Pancreas (tissue), 10 donors: ENCODE data around the gene TMEM187. TPM values are rescaled to one million over a fixed set of nuclear protein-coding genes. Genes with fewer than 3 reads are reported as not detected.
A peak's percentile ranks its signal among the peaks of the same experiment; 100 is the strongest.

Experiments used
- ATAC-seq, 4 donors: fragments of 200-7000 bp; cut with Tn5 transposase; one replicate each; pipeline versions ENCODE4 v1.8.0 to v1.9.1; 2020; ENCODE audit warnings: mild to moderate bottlenecking in 4 of 4, moderate library complexity in 4 of 4
- DNase-seq, 6 donors: peaks; one replicate each; pipeline ENCODE4 v3.0.0-alpha.2; 2020
- FAIRE-seq: peaks from 2 replicates; lab custom pipeline; 2012; peaks lifted over from hg19 to GRCh38; lab: Jason Lieb, UNC
- H3K27ac ChIP-seq, 4 donors: fragments of 200-600 bp; sonication (generic); 1 replicate in 3 of 4; 2 replicates in 1 of 4; pipeline versions ENCODE4 v1.5.0 to v1.8.0; 2020
- H3K27me3 ChIP-seq, 4 donors: fragments of 200-600 bp; one replicate each; pipeline ENCODE4 v1.8.0; 2021
- H3K36me3 ChIP-seq, 3 donors: fragments of 200-600 bp; sonication (generic) in 1 of 3; one replicate each; pipeline versions ENCODE4 v1.5.0 to v1.8.0; 2020 to 2021
- H3K4me1 ChIP-seq, 3 donors: fragments of 200-600 bp; one replicate each; pipeline ENCODE4 v1.8.0; 2021
- H3K4me3 ChIP-seq, 4 donors: fragments of 200-600 bp; sonication (generic) in 2 of 4; one replicate each; pipeline versions ENCODE4 v1.5.0 to v1.8.0; 2020 to 2021
- H3K9me3 ChIP-seq, 4 donors: fragments of 200-600 bp; one replicate each; pipeline ENCODE4 v1.8.0; 2021
- WGBS, 2 donors: extraction: QIAGEN DNeasy Blood & Tissue Kit; methylation state at CpG; one replicate each; pipeline ENCODE4 v1.1.7; 2013; 5-methylcytosine and 5-hydroxymethylcytosine counted together
- intact Hi-C, 3 donors: fragments of 100-400 bp; cut with DNase I; formaldehyde crosslinking; loops; one replicate each; pipeline versions ENCODE4 v1.11.1 to v1.14.2; 2022
- polyA plus RNA-seq, 2 donors: library from polyadenylated mRNA; stranded (reverse); fragments of 200-250 nt; gene quantifications; one replicate each; pipeline ENCODE4 v1.2.3, GENCODE V29; 2013
- total RNA-seq, 6 donors: library from RNA; stranded (reverse); fragmentation: NEBNext Ultra II Directional in 4 of 6; extraction: Animal tissue kit (Norgen Biotek cat#: 25700) in 4 of 6; gene quantifications; one replicate each; pipeline versions ENCODE4 v1.2.1 to v1.2.4, GENCODE V29; 2021 to 2023
- TF ChIP-seq, protein P1 (sequence below), 4 donors: fragments of 200-600 bp; sonication (generic) in 3 of 4; IDR thresholded peaks; one replicate each; pipeline versions ENCODE4 v1.5.0 to v1.8.0; 2021; ENCODE audit warnings: antibody characterized with exemption in 4 of 4
- donor health status: healthy with polysubstance abuse.
- donor health status: DM: no; HTN: no; CAD: no; lungs with moderate emphysema.
- donor health status: DM: no; HTN: no; CAD: no.
- donor health status: control.
- donor health status: control.
- donor health status: Bipolar disorder and iron deficiency.
- donor health status: DM: yes; HTN: yes; CAD: no.
- donor health status: DM: no; HTN: no; CAD: no.
- donor health status: DM: no; HTN: no; CAD: no.
- donor health status: DM: yes; HTN: yes; CAD: no.

The TMEM187 gene
- total and polyA plus RNA-seq, 8 donors = 5.2 to 12.4 (median 8.3) TPM

DNA sequence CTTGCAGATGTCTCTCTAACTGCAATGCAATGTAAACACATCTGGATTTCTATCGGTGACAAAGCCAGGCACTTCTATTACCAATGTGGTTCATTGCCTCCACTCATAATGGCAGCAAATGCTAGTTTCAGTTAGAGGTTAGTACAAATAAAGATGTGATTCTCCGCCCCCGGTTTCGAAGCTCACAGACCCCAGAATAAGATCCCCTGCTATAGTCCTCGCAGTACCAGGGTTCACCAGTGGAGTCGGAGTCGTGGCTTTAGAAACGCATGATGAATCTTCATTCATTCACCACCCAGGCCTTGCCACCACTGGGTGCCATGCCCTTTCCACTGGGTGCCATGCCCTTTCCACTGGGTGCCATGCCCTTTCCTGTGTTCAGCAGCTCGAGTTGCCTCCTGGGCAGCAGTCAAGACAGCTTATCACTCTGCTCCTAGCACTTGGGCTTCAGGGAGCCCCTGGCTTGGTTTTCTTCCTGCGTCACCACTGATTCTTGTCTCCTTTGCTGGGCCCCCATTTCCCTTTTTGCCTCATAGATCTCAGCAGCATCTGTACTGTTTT, 34.2 kb upstream of the TMEM187 start:
- peaks cover 0 to 2% (median 0%) of the 10 kb centered on the region in 4 donors for H3K27me3 ChIP-seq
- no peak overlapping the region for H3K4me3 ChIP-seq
- H3K9me3 ChIP-seq = no peaks in the 10 kb centered on the region
- no peak for DNase-seq
- H3K4me1 ChIP-seq = no peaks in the 10 kb centered on the region
- no peak for ATAC-seq
- WGBS, 2 donors = 68 to 73% methylated on average over 10 of the region's 10 CpGs
- intact Hi-C loops = loop anchor here in 1 of 3 donors (10.0 kb wide), 1 partner anchor 64 kb away; no protein-coding TSS in a partner anchor
- TF ChIP-seq, protein P1, sequence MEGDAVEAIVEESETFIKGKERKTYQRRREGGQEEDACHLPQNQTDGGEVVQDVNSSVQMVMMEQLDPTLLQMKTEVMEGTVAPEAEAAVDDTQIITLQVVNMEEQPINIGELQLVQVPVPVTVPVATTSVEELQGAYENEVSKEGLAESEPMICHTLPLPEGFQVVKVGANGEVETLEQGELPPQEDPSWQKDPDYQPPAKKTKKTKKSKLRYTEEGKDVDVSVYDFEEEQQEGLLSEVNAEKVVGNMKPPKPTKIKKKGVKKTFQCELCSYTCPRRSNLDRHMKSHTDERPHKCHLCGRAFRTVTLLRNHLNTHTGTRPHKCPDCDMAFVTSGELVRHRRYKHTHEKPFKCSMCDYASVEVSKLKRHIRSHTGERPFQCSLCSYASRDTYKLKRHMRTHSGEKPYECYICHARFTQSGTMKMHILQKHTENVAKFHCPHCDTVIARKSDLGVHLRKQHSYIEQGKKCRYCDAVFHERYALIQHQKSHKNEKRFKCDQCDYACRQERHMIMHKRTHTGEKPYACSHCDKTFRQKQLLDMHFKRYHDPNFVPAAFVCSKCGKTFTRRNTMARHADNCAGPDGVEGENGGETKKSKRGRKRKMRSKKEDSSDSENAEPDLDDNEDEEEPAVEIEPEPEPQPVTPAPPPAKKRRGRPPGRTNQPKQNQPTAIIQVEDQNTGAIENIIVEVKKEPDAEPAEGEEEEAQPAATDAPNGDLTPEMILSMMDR (IDR thresholded peaks at IDR 0.05) = no peak
- FAIRE-seq = no peak
- H3K27ac ChIP-seq = no peak overlapping the region
- H3K36me3 ChIP-seq = no peaks in the 10 kb centered on the region

DNA sequence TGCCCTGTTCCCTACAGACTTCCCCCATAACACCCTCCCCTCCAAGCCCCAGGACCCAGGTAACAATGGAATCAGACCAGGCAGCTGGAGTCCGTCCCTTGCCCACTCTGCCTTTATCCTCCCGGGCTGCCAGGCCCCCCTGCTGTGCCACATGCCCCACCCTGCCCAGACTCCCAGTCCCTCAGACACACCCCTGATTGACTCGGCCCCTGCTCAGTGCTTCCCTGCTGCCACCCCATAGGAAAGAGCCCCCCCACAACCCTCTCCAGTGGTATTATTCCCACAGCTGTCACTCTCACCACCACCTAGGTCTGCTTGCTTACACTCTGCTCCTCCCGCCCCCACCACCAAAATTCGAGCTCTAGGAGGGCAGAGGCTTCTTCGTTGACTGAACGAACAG, 33.0 kb upstream of the TMEM187 start:
- no peaks in the 10 kb centered on the region for H3K4me1 ChIP-seq
- intact Hi-C loops = loop anchor here in 1 of 3 donors (10.0 kb wide), 1 partner anchor 65 kb away; no protein-coding TSS in a partner anchor
- peaks cover 0 to 2% (median 0%) of the 10 kb centered on the region in 4 donors for H3K27me3 ChIP-seq
- FAIRE-seq (no peak), ATAC-seq (no peak), DNase-seq (no peak)
- H3K36me3 ChIP-seq = no peaks in the 10 kb centered on the region
- H3K4me3 ChIP-seq = no peak overlapping the region
- H3K9me3 ChIP-seq = no peaks in the 10 kb centered on the region
- H3K27ac ChIP-seq = no peak overlapping the region
- 55 to 60% methylated on average over 7 of the region's 7 CpGs for WGBS, 2 donors
- TF ChIP-seq, protein P1 (IDR thresholded peaks at IDR 0.05) = no peak

DNA sequence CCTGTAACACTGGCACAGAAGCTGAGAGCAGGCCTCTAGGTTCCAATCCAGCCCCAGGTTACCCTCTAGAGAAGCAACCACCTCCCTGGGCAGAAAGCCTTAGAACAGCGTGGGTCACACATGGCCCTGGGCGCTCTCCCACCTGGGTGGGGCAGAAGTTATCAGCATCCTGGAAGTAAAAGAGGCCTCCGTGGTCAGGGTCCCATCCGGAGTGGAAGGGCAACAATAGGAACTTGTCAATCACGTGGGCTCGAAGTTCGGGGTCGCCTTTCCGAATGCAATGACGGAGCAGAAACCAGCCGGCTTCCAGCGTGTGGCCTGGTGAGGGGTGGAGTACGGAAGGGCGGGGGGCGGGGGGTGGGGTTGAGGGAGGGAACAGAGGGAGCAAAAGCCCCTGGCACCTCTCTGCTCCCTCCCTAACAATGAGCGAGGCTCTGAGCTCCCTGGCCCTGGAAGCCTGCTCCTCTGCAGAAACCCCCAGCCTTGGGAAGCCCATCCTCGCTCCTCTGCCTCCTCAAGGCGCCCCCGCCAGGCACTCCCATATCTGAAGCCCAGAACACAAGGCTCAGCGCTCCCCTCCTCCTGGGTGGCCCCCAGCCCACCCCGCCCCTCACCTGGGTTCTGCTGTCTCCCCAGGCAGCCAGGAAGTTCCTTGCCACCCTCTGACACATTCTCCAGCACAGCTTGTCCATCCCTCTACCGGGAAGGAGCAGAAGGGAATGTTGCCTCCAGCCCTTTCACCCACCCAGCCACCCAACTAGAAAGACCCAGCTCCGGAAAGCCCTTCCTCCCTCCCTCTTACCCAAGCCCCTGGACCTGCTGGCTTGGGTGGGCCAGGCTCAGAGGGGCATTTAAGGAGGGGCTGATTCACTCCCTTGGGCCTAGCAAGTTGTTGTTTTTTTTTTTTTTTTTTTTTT, 31.0 kb upstream of the TMEM187 start:
- FAIRE-seq (no peak), ATAC-seq (no peak), DNase-seq (no peak)
- Histone ChIP-seq H3K27me3 (peaks cover 0 to 2% (median 0%) of the 10 kb centered on the region in 4 donors), H3K36me3 (no peaks in the 10 kb centered on the region), H3K9me3 (no peaks in the 10 kb centered on the region), H3K27ac (no peak overlapping the region), H3K4me3 (no peak overlapping the region), H3K4me1 (no peaks in the 10 kb centered on the region)
- WGBS, 2 donors = 50 to 74% methylated on average over 22 to 23 of the region's 23 CpGs
- TF ChIP-seq, protein P1 (IDR thresholded peaks at IDR 0.05) = no peak
- intact Hi-C loops = no loop called here

DNA sequence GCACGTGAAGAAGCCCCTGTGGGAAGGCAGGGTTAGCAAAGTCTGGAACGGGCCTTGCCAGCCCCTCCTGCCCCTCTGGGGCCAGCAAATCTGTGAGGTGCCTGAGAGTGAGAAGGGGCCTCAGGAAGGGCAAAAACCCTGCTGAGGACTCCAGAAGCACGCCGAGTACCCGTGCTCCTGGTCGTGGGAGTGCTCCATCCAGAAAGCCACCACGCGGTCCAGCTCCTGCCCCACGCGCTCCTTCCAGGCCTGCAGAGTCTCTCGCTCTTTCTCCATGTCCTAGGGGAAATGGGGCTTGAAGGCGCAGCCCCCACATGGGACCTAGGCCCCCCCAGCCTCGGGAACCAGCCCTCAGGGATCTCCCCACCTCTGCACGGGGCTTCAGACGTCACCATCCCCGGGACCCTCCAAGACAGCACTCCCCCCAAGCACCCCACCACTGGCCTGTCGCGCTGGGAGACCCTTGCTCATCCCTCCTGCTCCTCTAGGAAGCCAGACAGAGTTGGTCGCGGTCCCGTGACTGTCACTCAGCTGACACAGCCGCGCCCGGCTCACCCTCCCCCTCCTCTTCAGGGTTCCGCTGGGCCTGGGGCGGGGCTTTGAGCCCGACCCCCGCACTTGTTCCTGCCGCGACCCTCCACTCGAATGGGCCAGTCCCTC, 28.3 kb upstream of the TMEM187 start, which contains the start of gene RENBP:
RENBP (minus strand) TSS at position 504 of the 660 bp plus-strand sequence; CDS start at position 471, 33 bp downstream.
- H3K4me1 ChIP-seq = no peaks in the 10 kb centered on the region
- FAIRE-seq = no peak
- H3K27ac ChIP-seq = no peak within 1 kb of the TSS
- no peaks in the 10 kb centered on the region for H3K36me3 ChIP-seq
- no peak for DNase-seq
- intact Hi-C loops = no loop called here
- H3K9me3 ChIP-seq = no peaks in the 10 kb centered on the region
- TF ChIP-seq, protein P1 (IDR thresholded peaks at IDR 0.05) = no peak
- no peak within 1 kb of the TSS for H3K4me3 ChIP-seq
- WGBS, 2 donors = 30 to 40% methylated on average over 29 to 31 of the region's 31 CpGs
- H3K27me3 ChIP-seq = peaks cover 0 to 2% (median 0%) of the 10 kb centered on the region in 4 donors
- ATAC-seq = peak in 2 of 4 donors; percentile 42
